OCI-LY3 (cell line): Measurements from ENCODE around the gene TNRC18.
"Not testable (repeated sequence)": the region's sequence is repeated elsewhere in the genome, so short reads cannot be mapped to it uniquely, and the experiment has no call there.

ENCODE experiments used
- H2AFZ ChIP-seq: fragments of 200-600, 300-600 bp; shearing (Covaris generic); 2 replicates; pipeline ENCODE4 v1.6.0; 2014; ENCODE audit warnings: antibody characterized with exemption, low read depth, low read length
- H3K27ac ChIP-seq: fragments of 200-600, 300-600 bp; sonication (generic); 2 replicates; pipeline ENCODE4 v1.5.1; 2014; ENCODE audit warnings: mild to moderate bottlenecking, low read length, moderate library complexity, mixed read lengths
- H3K27me3 ChIP-seq: fragments of 200-600, 300-600 bp; sonication (generic); 2 replicates; pipeline ENCODE4 v1.6.1; 2014; ENCODE audit warnings: low read depth, low read length, mixed read lengths
- H3K36me3 ChIP-seq: fragments of 200-600, 300-600 bp; sonication (generic); replicated peaks from 2 replicates; pipeline ENCODE3; 2014; ENCODE audit warnings: low read depth, low read length, mixed read lengths
- H3K4me1 ChIP-seq: fragments of 300-600, 200-600 bp; sonication (generic); 2 replicates; pipeline ENCODE4 v1.6.1; 2014; ENCODE audit warnings: low read length, mixed read lengths
- H3K4me2 ChIP-seq: fragments of 200-600, 300-600 bp; sonication (generic); 2 replicates; pipeline ENCODE4 v1.6.1; 2014; ENCODE audit warnings: low read length, mixed read lengths
- H3K4me3 ChIP-seq: fragments of 300-600, 200-600 bp; sonication (generic); 2 replicates; pipeline ENCODE4 v1.5.1; 2014; ENCODE audit warnings: antibody characterized with exemption, mild to moderate bottlenecking, low read length, moderate library complexity
- H3K79me2 ChIP-seq: fragments of 300-600, 200-600 bp; shearing (Covaris generic); 2 replicates; pipeline ENCODE4 v1.6.1; 2014; ENCODE audit warnings: mild to moderate bottlenecking, low read length, mixed read lengths
- H3K9ac ChIP-seq: fragments of 300-600, 200-600 bp; shearing (Covaris generic); 2 replicates; pipeline ENCODE4 v1.6.0; 2014; ENCODE audit warnings: mild to moderate bottlenecking, low read length, moderate library complexity
- H3K9me3 ChIP-seq: fragments of 200-600, 300-600 bp; shearing (Covaris generic); 2 replicates; pipeline ENCODE4 v1.6.1; 2014; ENCODE audit warnings: low read length, mixed read lengths; ENCODE audit not compliant: insufficient read depth
- H4K20me1 ChIP-seq: fragments of 200-600, 300-600 bp; sonication (generic); 2 replicates; pipeline ENCODE4 v1.6.1; 2016; ENCODE audit warnings: low read length, mixed read lengths; ENCODE audit not compliant: insufficient read depth
- CTCF ChIP-seq: fragments of 200-600, 300-600 bp; sonication (generic); IDR thresholded peaks from 2 replicates; pipeline ENCODE4 v1.5.1; 2014; ENCODE audit warnings: antibody characterized with exemption, low read length, low read depth
- EZH2phosphoT487 ChIP-seq: fragments of 200-600 bp; shearing (Covaris generic); IDR thresholded peaks from 2 replicates; pipeline ENCODE4 v1.6.1; 2018; ENCODE audit warnings: antibody characterized with exemption, mixed run types, low read depth

Gene TNRC18

GRCh38 chr7:5370454-5371353 lies 52.9 kb downstream of the TNRC18 start:
- Histone ChIP-seq H3K4me3 (no peak overlapping the region), H3K27ac (no peak overlapping the region), H3K79me2 (no peaks in the 10 kb centered on the region), H3K36me3 (no peaks in the 10 kb centered on the region), H3K27me3 (no peaks in the 10 kb centered on the region), H3K9me3 (no peaks in the 10 kb centered on the region), H4K20me1 (peaks cover 5% of the 10 kb centered on the region; the same call in 1 of the 2 replicates), H3K4me1 (peaks cover 7% of the 10 kb centered on the region), H3K4me2 (no peak overlapping the region), H3K9ac (no peak overlapping the region), H2AFZ (no peak overlapping the region)
- TF ChIP-seq EZH2phosphoT487 (no peak), CTCF (no peak)

- peaks cover 14% of the 10 kb centered on the region for H3K4me1 ChIP-seq
- H4K20me1 ChIP-seq = peaks cover 5% of the 10 kb centered on the region; the same call in 1 of the 2 replicates
- H3K4me3 ChIP-seq = no peak overlapping the region
- no peak overlapping the region for H3K9ac ChIP-seq
- H3K27me3 ChIP-seq = no peaks in the 10 kb centered on the region
- H3K27ac ChIP-seq = no peak overlapping the region
- H3K9me3 ChIP-seq = no peaks in the 10 kb centered on the region
- no peak overlapping the region for H2AFZ ChIP-seq
- H3K36me3 ChIP-seq = no peaks in the 10 kb centered on the region
- no peak for TF ChIP-seq EZH2phosphoT487
- TF ChIP-seq CTCF = no peak
- no peaks in the 10 kb centered on the region; the same call in 1 of the 2 replicates for H3K79me2 ChIP-seq
- H3K4me2 ChIP-seq = no peak overlapping the region
Measured at GRCh38 chr7:5367661-5368060, 56.0 kb downstream of the TNRC18 start.

- H3K27ac ChIP-seq, H2AFZ ChIP-seq, H3K36me3 ChIP-seq, H3K9me3 ChIP-seq, H3K79me2 ChIP-seq, H4K20me1 ChIP-seq, H3K4me3 ChIP-seq, H3K27me3 ChIP-seq, H3K9ac ChIP-seq: not testable (repeated sequence)
- peak; percentile 60 for TF ChIP-seq CTCF
- peaks cover 14% of the 10 kb centered on the region for H3K4me1 ChIP-seq
- peak overlapping the region; percentile 24; the same call in 1 of the 2 replicates for H3K4me2 ChIP-seq
Measured at GRCh38 chr7:5365976-5366625, 57.5 kb downstream of the TNRC18 start.

GRCh38 chr7:5363729-5364128 lies 59.9 kb downstream of the TNRC18 start:
- TF ChIP-seq EZH2phosphoT487 (no peak), CTCF (no peak)
- H2AFZ ChIP-seq = no peak overlapping the region
- no peak overlapping the region for H3K4me3 ChIP-seq
- H3K36me3 ChIP-seq = peaks cover 6% of the 10 kb centered on the region
- H3K27me3 ChIP-seq = no peaks in the 10 kb centered on the region
- no peaks in the 10 kb centered on the region for H3K9me3 ChIP-seq
- peaks cover 8% of the 10 kb centered on the region; the same call in 1 of the 2 replicates for H4K20me1 ChIP-seq
- no peaks in the 10 kb centered on the region; the same call in 1 of the 2 replicates for H3K79me2 ChIP-seq
- H3K9ac ChIP-seq = no peak overlapping the region
- H3K27ac ChIP-seq = no peak overlapping the region
- H3K4me1 ChIP-seq = peaks cover 14% of the 10 kb centered on the region
- H3K4me2 ChIP-seq = peak overlapping the region; percentile 20
